Measurements from ENCODE around the gene DMD.

DNA sequence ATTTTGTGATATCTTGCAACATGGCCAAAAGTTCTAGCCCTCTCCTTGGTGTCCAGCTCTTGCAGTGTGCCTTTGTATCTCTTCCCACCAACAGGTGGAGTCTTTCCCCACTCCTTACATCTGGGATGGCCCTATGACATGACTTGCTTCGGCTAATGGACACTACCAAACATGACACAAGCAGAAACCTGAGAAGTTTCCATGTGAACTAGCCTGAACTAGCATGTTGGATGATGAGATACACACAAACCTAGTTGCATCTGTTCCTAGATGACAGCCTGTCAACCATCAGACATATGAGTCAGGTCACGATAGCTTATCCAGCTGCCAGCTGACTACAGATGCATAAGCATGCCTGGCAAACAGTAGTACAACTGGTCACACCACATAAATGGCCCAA lies 1932.0 kb downstream of the DMD start:
- TF ChIP-seq POLR2A (IDR thresholded peaks at IDR 0.05; ENCODE audit: low read depth, low read length) (no peak), POLR2AphosphoS5 (IDR thresholded peaks at IDR 0.05; ENCODE audit: low read depth, low read length) (no peak), TAF1 (IDR thresholded peaks at IDR 0.05; ENCODE audit: borderline replicate concordance, low read depth, low read length) (no peak)
